D341Med (cell line): ENCODE data around the gene CYP4B1.
A peak's percentile ranks its signal among the peaks of the same experiment; 100 is the strongest.
"Not testable (repeated sequence)": the region's sequence is repeated elsewhere in the genome, so short reads cannot be mapped to it uniquely, and the experiment has no call there.

Experiments used
- DNase-seq: peaks from one replicate; pipeline ENCODE4 v3.0.0; 2012; ENCODE audit warnings: low spot score

CYP4B1 gene

GRCh38 chr1:46798810-46799209, at the start of gene CYP4B1:
Gene CYP4B1, plus strand, starts transcription at chr1:46799046. Its CDS starts 36 bp downstream, at chr1:46799082.
- DNase-seq: peak; percentile 8

- no peak for DNase-seq
Observed at GRCh38 chr1:46749404-46749803, 49.4 kb upstream of the CYP4B1 start.

GRCh38 chr1:46749921-46750404, 48.9 kb upstream of the CYP4B1 start:
- no peak for DNase-seq

- no peak for DNase-seq
Observed at GRCh38 chr1:46753985-46754384, 44.9 kb upstream of the CYP4B1 start.

GRCh38 chr1:46754707-46755106, 44.1 kb upstream of the CYP4B1 start:
- DNase-seq: not testable (repeated sequence)

- DNase-seq: no peak
Observed at GRCh38 chr1:46755121-46755520, 43.7 kb upstream of the CYP4B1 start.

GRCh38 chr1:46757247-46757955, 41.4 kb upstream of the CYP4B1 start:
- DNase-seq: no peak

GRCh38 chr1:46757956-46758528, 40.8 kb upstream of the CYP4B1 start:
- no peak for DNase-seq

- no peak for DNase-seq
Observed at GRCh38 chr1:46760558-46761166, 38.2 kb upstream of the CYP4B1 start.

- no peak for DNase-seq
Observed at GRCh38 chr1:46761740-46762139, 37.1 kb upstream of the CYP4B1 start.

GRCh38 chr1:46764402-46764801, 34.4 kb upstream of the CYP4B1 start:
- DNase-seq: no peak

- no peak for DNase-seq
Observed at GRCh38 chr1:46767649-46768282, 31.1 kb upstream of the CYP4B1 start.

GRCh38 chr1:46768445-46768844, 30.4 kb upstream of the CYP4B1 start:
- no peak for DNase-seq

- no peak for DNase-seq
Observed at GRCh38 chr1:46769028-46769740, 29.7 kb upstream of the CYP4B1 start.

GRCh38 chr1:46770541-46770940, 28.3 kb upstream of the CYP4B1 start:
- no peak for DNase-seq

- no peak for DNase-seq
Observed at GRCh38 chr1:46772571-46772970, 26.3 kb upstream of the CYP4B1 start.

- no peak for DNase-seq
Observed at GRCh38 chr1:46774297-46774696, 24.5 kb upstream of the CYP4B1 start.

- not testable (repeated sequence) for DNase-seq
Observed at GRCh38 chr1:46778456-46778855, 20.4 kb upstream of the CYP4B1 start.

GRCh38 chr1:46784666-46785065, 14.2 kb upstream of the CYP4B1 start:
- no peak for DNase-seq

GRCh38 chr1:46788634-46789033, 10.2 kb upstream of the CYP4B1 start:
- not testable (repeated sequence) for DNase-seq

- DNase-seq: no peak
Observed at GRCh38 chr1:46790446-46791101, 8.3 kb upstream of the CYP4B1 start.

GRCh38 chr1:46793126-46793525, 5.7 kb upstream of the CYP4B1 start:
- DNase-seq: peak; percentile 1
